Measurements from ENCODE around the gene ATP5F1C. TPM values are rescaled to one million over a fixed set of nuclear protein-coding genes. Genes with fewer than 3 reads are reported as not detected.
"Not testable (repeated sequence)": the region's sequence is repeated elsewhere in the genome, so short reads cannot be mapped to it uniquely, and the experiment has no call there.

Gene ATP5F1C
- polyA plus RNA-seq, 5 donors, result 250 to 273 (median 255) TPM

DNA sequence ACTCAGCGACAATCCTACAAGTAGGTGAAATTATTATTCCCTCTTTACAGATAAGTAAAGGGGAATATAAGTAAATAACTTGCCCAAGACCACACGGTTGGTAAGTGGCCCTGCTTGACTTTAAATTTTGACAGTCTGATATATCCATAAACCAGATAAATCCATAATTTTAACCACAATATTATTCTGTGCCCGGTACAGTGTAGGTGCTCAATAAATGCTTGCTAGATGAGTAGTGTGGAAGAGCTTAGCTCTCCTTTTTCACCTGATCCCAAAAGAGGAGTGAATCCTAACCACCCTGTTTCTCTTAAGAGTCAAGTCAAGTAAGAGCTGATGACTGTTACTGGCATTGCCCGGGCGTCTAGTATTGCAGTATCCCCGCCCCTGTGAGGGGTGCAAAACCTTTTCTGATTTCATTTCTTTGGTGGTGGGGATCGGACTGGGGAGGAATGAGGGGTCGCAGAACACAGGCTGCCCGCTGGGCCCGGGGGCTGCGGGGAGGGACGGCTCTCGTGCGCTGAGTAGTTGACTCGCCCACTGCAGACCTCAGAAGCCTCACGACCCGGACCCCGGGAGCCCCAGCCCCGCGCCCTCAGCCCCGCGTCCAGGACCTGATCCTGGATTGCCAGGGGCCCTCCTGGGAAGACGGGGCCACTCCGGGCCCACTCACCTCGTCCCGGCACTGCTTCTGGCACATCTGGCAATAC is 674 bp upstream of the ATP5F1C start:
- no peak for DNase-seq

DNA sequence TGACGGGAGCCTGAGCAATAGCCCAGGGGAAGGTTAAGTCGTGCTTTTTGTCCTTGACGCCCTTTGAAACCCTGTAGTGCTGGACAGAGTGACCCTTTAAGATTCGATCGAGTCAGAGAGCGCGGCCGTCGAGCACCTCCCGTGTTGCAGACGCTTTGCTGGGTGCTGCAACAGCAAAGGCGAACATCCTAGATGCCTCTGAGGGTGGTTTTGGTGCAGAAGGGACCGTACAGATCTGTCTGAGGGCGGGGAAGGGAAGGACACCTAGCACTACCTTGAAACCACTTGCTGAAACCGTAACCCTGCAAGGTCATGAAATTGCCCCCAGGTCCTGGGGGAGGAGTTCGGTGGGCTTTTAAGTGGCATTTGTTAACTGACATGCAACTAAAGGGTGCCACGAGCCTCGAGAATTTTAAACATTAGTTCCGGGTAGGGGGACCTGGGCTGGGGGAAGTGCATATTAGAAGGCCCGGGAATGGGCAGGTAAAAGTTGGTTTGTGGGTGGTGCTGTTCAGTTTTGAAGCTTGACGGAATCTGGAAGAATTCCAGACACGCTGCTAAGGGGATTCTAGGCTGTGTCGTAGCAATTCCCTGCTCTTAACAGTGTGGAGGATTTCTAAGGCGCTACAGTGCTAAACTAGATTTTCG is 786 bp downstream of the ATP5F1C start:
- DNase-seq, result peak in 1 of 2 donors; percentile 19

DNA sequence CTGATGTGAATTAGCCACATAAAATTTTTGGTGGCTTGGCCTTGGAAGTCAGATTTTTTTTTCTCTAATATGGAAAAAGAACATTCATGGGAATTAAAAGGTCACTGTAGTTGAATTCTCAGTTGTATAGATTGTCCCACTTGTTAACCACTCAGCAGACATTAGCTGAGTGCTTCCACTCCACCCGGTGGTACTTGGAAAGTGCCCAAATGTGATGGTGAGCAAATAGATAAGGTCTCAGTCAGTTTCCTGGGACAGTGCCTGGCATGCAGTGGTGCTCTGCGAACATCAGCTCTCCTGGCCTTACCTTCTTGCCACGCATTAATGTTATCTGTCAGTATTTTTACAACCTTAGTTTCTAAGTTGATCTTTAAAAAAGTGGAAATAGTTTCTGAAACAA is 1.4 kb downstream of the ATP5F1C start:
- no peak for DNase-seq

GRCh38 chr10:7792541-7792940 is 4.6 kb downstream of the ATP5F1C start:
- DNase-seq, result no peak

GRCh38 chr10:7794251-7795026 is 6.5 kb downstream of the ATP5F1C start:
- DNase-seq, result no peak

DNA sequence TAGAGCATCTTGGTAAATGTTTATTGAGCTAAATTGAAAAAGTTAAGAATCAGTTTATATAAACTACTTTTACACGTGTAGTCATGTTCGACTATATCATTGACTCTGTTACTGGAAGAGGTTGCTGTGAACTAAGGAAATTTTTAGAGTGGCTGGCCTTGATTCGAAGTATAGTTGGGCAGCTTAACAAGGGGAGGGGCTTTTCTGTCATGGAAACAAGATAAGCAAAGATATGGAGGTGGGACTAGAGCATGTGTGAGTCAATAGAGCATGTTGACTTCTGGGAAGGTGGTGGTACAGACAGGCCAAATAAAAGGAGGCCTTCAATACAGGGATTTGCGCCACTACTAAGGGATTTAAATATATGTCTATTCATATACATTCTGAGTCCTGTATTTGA is 7.6 kb downstream of the ATP5F1C start:
- DNase-seq, result no peak

GRCh38 chr10:7797582-7797981 is 9.6 kb downstream of the ATP5F1C start:
- DNase-seq, result no peak

- no peak for DNase-seq
Measured at GRCh38 chr10:7802606-7803005, 14.6 kb downstream of the ATP5F1C start.

DNA sequence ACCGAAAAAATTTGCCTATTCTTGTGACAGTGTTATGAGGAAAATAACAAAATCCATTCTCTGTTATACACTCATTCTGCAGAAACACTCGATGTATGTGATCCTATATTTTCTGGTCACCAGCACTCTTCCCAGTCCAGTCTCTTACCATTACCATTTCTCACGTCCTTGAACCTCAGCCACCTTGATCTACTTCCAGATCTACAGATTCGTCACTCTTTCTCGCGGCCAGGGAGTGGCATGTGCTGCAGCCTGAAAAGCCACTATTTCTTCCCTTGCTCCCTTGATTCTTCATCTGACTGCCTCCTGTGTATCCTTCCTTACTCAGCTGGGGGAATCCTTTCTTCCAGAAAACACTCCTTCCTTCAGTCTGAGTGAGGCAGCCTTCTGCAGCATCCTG is 16.2 kb downstream of the ATP5F1C start:
- no peak for DNase-seq

DNA sequence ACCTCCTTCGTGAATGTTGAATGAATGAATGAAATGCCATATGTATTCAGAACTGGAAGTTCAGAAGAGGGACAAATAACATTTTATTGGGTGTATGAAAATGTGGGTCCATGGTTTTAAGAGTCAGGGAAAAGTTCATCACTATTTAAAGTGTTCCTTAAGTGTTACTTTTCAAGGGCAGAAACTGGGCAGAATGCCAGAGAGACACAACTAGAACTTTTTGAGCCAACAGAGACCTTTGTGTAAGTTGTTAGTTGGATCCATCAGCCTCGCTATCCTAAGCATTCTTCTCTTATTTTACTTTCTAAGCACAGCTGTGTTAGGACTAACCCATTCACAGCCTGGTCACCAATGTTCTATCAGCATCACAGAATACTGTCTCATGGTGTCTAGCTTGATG is 16.8 kb downstream of the ATP5F1C start:
- DNase-seq, result no peak

DNA sequence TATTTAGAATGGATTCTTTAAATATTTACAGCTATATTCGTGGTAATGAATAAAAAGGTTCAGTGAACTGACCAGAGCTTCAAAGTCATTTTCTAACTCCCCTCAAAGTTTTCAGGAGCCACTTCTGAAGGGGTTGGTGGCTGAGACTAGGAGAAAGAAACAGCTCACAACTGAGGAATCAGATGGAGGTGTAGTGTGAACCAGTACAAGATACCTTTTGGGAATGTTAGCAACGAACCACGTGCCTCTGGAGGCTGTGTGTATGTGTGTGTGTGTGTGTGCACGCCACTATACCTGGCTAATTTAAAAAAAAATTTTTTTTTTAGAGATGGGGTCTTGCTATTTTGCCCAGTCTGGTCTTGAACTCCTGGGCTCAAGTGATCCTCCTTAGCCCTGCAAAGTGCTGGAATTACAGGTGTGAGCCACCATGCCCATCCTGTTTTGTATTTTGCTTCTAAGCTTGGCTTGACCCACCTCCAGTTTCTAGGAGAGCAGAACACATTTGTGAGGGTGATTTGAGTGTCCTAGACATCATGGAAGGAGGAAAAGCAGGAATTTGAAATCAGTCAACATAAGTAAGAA is 20.8 kb downstream of the ATP5F1C start:
- no peak for DNase-seq

- no peak for DNase-seq
Measured at GRCh38 chr10:7810443-7810842, 22.5 kb downstream of the ATP5F1C start.

DNA sequence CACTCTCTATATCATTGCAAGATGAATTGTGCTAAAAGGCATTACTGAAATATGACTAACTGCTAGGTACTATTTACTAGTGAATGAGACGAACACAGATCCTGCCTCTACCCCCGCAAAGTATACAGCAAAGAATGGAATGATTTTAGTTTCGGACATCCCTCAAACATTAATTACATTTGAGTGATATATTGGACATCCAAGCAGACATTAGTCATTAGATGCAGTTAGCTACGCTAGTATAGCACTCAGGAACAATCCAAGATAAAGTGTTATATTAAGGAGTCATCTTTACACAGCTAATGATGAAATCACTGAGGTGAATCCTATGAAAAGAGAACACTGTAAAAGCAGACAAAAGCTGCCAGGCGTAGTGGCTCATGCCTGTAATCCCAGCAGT is 23.0 kb downstream of the ATP5F1C start:
- DNase-seq, result no peak

DNA sequence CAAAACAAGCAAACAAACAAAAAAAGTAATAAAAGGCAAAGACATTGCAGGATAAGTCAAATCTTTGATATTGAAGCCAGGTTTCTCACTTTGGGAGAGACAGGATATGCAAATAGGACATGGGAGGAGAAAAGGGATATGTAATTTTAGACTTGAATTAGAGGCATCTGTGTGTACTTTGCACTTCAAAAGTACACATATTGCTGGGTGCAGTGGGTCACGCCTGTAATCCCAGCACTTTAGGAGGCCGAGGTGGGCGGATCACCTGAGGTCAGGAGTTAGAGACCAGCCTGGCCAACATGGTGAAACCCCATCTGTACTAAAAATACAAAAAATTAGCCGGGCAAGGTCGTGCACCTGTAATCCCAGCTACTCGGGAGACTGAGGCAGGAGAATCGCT is 23.8 kb downstream of the ATP5F1C start:
- not testable (repeated sequence) for DNase-seq

GRCh38 chr10:7813481-7813880 is 25.5 kb downstream of the ATP5F1C start:
- DNase-seq, result no peak

- no peak for DNase-seq
Measured at GRCh38 chr10:7817576-7817975, 29.6 kb downstream of the ATP5F1C start.

- no peak for DNase-seq
Measured at GRCh38 chr10:7817984-7818294, 30.0 kb downstream of the ATP5F1C start.

GRCh38 chr10:7818295-7819120 is 30.5 kb downstream of the ATP5F1C start, which contains the start of gene TAF3:
Gene TAF3, plus strand, starts transcription at chr10:7818505. Its CDS starts 205 bp downstream, at chr10:7818710.
- DNase-seq, result peak; percentile 87 to 88

- DNase-seq, result peak in 1 of 2 donors; percentile 15
Measured at GRCh38 chr10:7819121-7819460, 31.1 kb downstream of the ATP5F1C start.

DNA sequence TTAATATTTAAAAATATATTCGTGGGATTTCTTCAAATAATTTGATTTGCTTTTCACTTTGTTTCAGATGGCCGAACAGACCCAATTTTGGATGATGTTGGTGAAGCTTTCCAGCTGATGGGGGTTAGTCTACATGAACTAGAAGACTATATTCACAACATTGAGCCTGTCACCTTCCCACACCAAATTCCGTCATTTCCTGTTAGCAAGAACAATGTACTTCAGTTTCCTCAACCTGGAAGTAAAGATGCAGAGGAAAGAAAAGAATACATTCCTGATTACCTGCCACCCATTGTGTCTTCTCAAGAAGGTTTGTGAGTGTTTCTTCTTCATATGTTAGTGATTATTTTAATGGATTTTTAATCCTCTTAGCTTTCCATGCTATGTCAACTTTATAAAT is 36.3 kb downstream of the ATP5F1C start:
- no peak for DNase-seq

- DNase-seq, result no peak
Measured at GRCh38 chr10:7826971-7827370, 39.0 kb downstream of the ATP5F1C start.

Measured in right lung (tissue), 5 donors.